NCI-H1048 (cell line): Measurements from ENCODE around the gene RAB3C.

ENCODE experiments used
- DNase-seq: peaks from one replicate; lab custom pipeline; 2025; lab: John Stamatoyannopoulos, UW

RAB3C gene

GRCh38 chr5:58774937-58775336 lies 192.1 kb downstream of the RAB3C start:
- DNase-seq, result no peak

GRCh38 chr5:58775701-58776262 lies 192.9 kb downstream of the RAB3C start:
- no peak for DNase-seq

GRCh38 chr5:58776559-58776958 lies 193.7 kb downstream of the RAB3C start:
- DNase-seq, result no peak

GRCh38 chr5:58778888-58779287 lies 196.0 kb downstream of the RAB3C start:
- no peak for DNase-seq

GRCh38 chr5:58786035-58786434 lies 203.2 kb downstream of the RAB3C start:
- no peak for DNase-seq

GRCh38 chr5:58786711-58787303 lies 203.9 kb downstream of the RAB3C start:
- DNase-seq, result no peak

GRCh38 chr5:58787987-58788386 lies 205.1 kb downstream of the RAB3C start:
- no peak for DNase-seq

GRCh38 chr5:58793888-58794657 lies 211.2 kb downstream of the RAB3C start:
- DNase-seq, result no peak

GRCh38 chr5:58794875-58795274 lies 212.0 kb downstream of the RAB3C start:
- DNase-seq, result no peak

- no peak for DNase-seq
Observed at GRCh38 chr5:58795327-58795726, 212.5 kb downstream of the RAB3C start.

GRCh38 chr5:58797021-58797420 lies 214.1 kb downstream of the RAB3C start:
- no peak for DNase-seq

GRCh38 chr5:58800356-58800755 lies 217.5 kb downstream of the RAB3C start:
- DNase-seq, result no peak

GRCh38 chr5:58800861-58801540 lies 218.1 kb downstream of the RAB3C start:
- no peak for DNase-seq

- no peak for DNase-seq
Observed at GRCh38 chr5:58803056-58803455, 220.2 kb downstream of the RAB3C start.

- no peak for DNase-seq
Observed at GRCh38 chr5:58804291-58804690, 221.4 kb downstream of the RAB3C start.

- DNase-seq, result no peak
Observed at GRCh38 chr5:58810086-58810485, 227.2 kb downstream of the RAB3C start.

GRCh38 chr5:58813855-58814254 lies 231.0 kb downstream of the RAB3C start:
- DNase-seq, result no peak

GRCh38 chr5:58816181-58816731 lies 233.4 kb downstream of the RAB3C start:
- no peak for DNase-seq

GRCh38 chr5:58818465-58818864 lies 235.6 kb downstream of the RAB3C start:
- no peak for DNase-seq

GRCh38 chr5:58825441-58825840 lies 242.6 kb downstream of the RAB3C start:
- no peak for DNase-seq

- DNase-seq, result no peak
Observed at GRCh38 chr5:58825899-58826298, 243.0 kb downstream of the RAB3C start.

GRCh38 chr5:58827463-58827862 lies 244.6 kb downstream of the RAB3C start:
- DNase-seq, result no peak

GRCh38 chr5:58828258-58828657 lies 245.4 kb downstream of the RAB3C start:
- no peak for DNase-seq
